ENCODE measurements around the gene CX3CL1. TPM values are rescaled to one million over a fixed set of nuclear protein-coding genes. Genes with fewer than 3 reads are reported as not detected.

The CX3CL1 gene
- total RNA-seq (0.71 and 1.7 TPM in 2 replicates), polyA plus RNA-seq (0.33 and 0.41 TPM in 2 replicates)

- H3K4me3 ChIP-seq, result no peak within 1 kb of the TSS
- peak within 1 kb of the TSS; percentile 14 for H3K27ac ChIP-seq
- TF ChIP-seq, protein P1, sequence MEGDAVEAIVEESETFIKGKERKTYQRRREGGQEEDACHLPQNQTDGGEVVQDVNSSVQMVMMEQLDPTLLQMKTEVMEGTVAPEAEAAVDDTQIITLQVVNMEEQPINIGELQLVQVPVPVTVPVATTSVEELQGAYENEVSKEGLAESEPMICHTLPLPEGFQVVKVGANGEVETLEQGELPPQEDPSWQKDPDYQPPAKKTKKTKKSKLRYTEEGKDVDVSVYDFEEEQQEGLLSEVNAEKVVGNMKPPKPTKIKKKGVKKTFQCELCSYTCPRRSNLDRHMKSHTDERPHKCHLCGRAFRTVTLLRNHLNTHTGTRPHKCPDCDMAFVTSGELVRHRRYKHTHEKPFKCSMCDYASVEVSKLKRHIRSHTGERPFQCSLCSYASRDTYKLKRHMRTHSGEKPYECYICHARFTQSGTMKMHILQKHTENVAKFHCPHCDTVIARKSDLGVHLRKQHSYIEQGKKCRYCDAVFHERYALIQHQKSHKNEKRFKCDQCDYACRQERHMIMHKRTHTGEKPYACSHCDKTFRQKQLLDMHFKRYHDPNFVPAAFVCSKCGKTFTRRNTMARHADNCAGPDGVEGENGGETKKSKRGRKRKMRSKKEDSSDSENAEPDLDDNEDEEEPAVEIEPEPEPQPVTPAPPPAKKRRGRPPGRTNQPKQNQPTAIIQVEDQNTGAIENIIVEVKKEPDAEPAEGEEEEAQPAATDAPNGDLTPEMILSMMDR (IDR thresholded peaks at IDR 0.05; ENCODE audit: low read depth, low read length), result peak; percentile 6
- no peaks in the 10 kb centered on the region for H3K27me3 ChIP-seq
- H3K9me3 ChIP-seq (ENCODE audit: low read depth), result no peaks in the 10 kb centered on the region
- DNase-seq (ENCODE audit: low read depth in 1 of 2, low spot score in 1 of 2), result peak; percentile 69
- H3K4me1 ChIP-seq (ENCODE audit: low read depth), result peaks cover 17% of the 10 kb centered on the region
- no peaks in the 10 kb centered on the region for H3K36me3 ChIP-seq
Measured at GRCh38 chr16:57372372-57373116, at the start of gene CX3CL1. CX3CL1 (plus strand) TSS chr16:57372490; CDS start chr16:57372569, 79 bp downstream.

GRCh38 chr16:57324749-57325148 lies 47.5 kb upstream of the CX3CL1 start:
- H3K27ac ChIP-seq, result no peak overlapping the region
- no peaks in the 10 kb centered on the region for H3K9me3 ChIP-seq (ENCODE audit: low read depth)
- TF ChIP-seq, protein P1 (IDR thresholded peaks at IDR 0.05; ENCODE audit: low read depth, low read length), result no peak

DNA sequence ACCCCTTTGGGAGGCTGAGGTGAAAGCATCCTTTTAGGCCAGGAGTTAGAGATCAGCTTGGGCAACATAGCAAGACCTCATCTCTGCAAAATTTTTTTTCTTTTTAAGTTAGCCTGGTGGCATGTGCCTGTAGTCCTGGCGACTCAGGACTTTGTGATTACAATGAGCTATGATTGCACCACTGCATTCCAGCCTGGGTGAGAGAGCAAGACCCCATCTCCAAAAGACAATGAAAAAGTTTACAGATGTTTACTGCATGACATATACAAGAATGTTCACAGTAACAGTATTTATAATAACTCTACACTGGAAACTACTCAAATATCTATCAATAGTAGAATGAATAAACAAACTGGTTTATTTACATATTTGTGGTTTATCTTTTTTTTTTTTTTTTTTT lies 46.8 kb upstream of the CX3CL1 start:
- H3K36me3 ChIP-seq, result no peaks in the 10 kb centered on the region
- no peak overlapping the region for H3K27ac ChIP-seq
- no peaks in the 10 kb centered on the region for H3K27me3 ChIP-seq
- no peaks in the 10 kb centered on the region for H3K4me1 ChIP-seq (ENCODE audit: low read depth)
- no peaks in the 10 kb centered on the region for H3K9me3 ChIP-seq (ENCODE audit: low read depth)
- TF ChIP-seq, protein P1 (IDR thresholded peaks at IDR 0.05; ENCODE audit: low read depth, low read length), result no peak
- no peak overlapping the region for H3K4me3 ChIP-seq
- DNase-seq (ENCODE audit: low read depth in 1 of 2, low spot score in 1 of 2), result no peak

More at GRCh38 chr16:57324749-57325148, 47.5 kb upstream of the CX3CL1 start:
- Histone ChIP-seq H3K4me3 (no peak overlapping the region), H3K27me3 (no peaks in the 10 kb centered on the region), H3K36me3 (no peaks in the 10 kb centered on the region), H3K4me1 (ENCODE audit: low read depth) (no peaks in the 10 kb centered on the region)
- no peak for DNase-seq (ENCODE audit: low read depth in 1 of 2, low spot score in 1 of 2)

DNA sequence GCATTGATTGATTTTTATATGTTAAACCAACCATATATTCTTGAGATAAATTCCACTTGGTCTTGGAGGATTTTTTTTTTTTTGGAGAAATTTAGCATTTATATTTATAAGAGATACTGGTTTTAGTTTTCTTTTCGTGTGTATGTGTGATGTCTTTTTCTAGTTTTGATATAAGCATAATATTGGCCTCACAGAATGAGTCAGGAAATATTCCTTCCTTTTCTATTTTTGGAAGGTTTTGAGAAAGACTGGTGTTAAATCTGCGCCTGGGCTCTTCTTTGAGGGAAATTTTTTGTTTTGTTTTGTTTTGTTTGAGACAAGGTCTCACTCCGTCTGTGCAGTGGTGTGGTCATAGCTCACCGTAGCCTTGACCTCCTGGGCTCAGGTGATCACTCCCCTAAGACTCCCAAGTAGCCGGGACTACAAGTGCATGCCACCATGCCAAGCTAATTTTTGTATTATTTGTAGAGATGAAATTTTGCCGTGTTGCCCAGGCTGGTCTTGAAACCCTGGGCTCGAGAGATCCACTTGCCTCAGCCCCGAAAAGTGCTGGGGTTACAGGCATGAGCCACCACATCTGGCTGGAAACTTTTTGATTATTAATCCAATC lies 42.5 kb upstream of the CX3CL1 start:
- TF ChIP-seq, protein P1 (IDR thresholded peaks at IDR 0.05; ENCODE audit: low read depth, low read length), result no peak
- H3K36me3 ChIP-seq, result no peaks in the 10 kb centered on the region
- H3K27ac ChIP-seq, result no peak overlapping the region
- no peak for DNase-seq (ENCODE audit: low read depth in 1 of 2, low spot score in 1 of 2)
- H3K4me1 ChIP-seq (ENCODE audit: low read depth), result no peaks in the 10 kb centered on the region
- no peaks in the 10 kb centered on the region for H3K27me3 ChIP-seq
- H3K4me3 ChIP-seq, result no peak overlapping the region
- H3K9me3 ChIP-seq (ENCODE audit: low read depth), result no peaks in the 10 kb centered on the region

DNA sequence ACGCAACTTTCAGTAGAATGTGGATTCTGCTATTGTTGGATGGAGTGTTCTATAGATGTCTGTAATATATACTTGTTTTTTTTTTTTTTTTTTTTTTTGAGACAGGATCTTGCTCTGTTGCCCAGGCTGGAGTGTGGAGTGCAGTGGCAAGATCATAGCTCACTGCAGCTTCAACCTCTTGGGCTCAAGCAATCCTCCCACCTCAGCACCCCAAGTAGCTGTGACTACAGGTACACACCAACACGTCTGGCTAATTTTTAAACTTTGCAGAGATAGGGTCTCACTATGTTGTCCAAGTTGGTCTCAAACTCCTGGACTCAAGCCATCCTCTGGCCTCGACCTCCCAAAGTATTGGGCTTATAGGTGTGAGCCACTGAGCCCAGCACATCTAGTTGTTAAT lies 40.9 kb upstream of the CX3CL1 start:
- Histone ChIP-seq H3K27ac (no peak overlapping the region), H3K36me3 (no peaks in the 10 kb centered on the region), H3K4me1 (ENCODE audit: low read depth) (no peaks in the 10 kb centered on the region), H3K27me3 (no peaks in the 10 kb centered on the region), H3K4me3 (no peak overlapping the region), H3K9me3 (ENCODE audit: low read depth) (no peaks in the 10 kb centered on the region)
- TF ChIP-seq, protein P1 (IDR thresholded peaks at IDR 0.05; ENCODE audit: low read depth, low read length), result no peak
- DNase-seq (ENCODE audit: low read depth in 1 of 2, low spot score in 1 of 2), result no peak
